Neural progenitor cell (in vitro differentiated cells): ENCODE results near the gene SPOCK1.

Experiments used
- EZH2 ChIP-seq: fragments of 200-600 bp; sonication (generic); IDR thresholded peaks from 2 replicates; pipeline ENCODE4 v1.6.1; 2017; ENCODE audit warnings: antibody characterized with exemption, mild to moderate bottlenecking, moderate library complexity
- EZH2phosphoT487 ChIP-seq: fragments of 200-600 bp; sonication (generic); IDR thresholded peaks from 2 replicates; pipeline ENCODE4 v1.6.1; 2017; ENCODE audit warnings: antibody characterized with exemption
- TF ChIP-seq, protein P1 (sequence below): fragments of 200-600 bp; sonication (generic); IDR thresholded peaks from 2 replicates; pipeline ENCODE4 v1.5.1; 2017; ENCODE audit warnings: antibody characterized with exemption, mild to moderate bottlenecking

DNA sequence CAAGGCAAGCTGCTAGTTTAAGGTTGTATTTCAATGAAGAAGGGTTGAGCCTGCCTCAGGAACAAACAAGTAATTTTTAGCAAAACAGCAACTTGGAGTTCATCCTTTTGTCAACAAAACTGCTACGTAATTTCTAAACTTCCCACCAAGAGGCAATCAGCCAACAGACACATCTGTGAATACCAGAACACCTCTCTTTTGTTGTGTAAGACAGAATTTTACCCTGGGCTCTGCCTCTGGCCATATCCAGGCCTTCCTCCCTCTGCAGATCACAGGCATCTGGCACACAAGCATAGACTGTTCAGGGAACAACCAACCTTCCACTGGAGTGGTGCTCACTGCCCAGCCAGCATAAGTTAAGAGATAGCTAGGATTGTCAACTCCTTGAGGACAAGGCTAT is 409.0 kb downstream of the SPOCK1 start:
- TF ChIP-seq, protein P1, sequence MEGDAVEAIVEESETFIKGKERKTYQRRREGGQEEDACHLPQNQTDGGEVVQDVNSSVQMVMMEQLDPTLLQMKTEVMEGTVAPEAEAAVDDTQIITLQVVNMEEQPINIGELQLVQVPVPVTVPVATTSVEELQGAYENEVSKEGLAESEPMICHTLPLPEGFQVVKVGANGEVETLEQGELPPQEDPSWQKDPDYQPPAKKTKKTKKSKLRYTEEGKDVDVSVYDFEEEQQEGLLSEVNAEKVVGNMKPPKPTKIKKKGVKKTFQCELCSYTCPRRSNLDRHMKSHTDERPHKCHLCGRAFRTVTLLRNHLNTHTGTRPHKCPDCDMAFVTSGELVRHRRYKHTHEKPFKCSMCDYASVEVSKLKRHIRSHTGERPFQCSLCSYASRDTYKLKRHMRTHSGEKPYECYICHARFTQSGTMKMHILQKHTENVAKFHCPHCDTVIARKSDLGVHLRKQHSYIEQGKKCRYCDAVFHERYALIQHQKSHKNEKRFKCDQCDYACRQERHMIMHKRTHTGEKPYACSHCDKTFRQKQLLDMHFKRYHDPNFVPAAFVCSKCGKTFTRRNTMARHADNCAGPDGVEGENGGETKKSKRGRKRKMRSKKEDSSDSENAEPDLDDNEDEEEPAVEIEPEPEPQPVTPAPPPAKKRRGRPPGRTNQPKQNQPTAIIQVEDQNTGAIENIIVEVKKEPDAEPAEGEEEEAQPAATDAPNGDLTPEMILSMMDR: no peak
- TF ChIP-seq EZH2 (no peak), EZH2phosphoT487 (no peak)
